SU-DHL-6 (cell line): Measurements from ENCODE around the gene NT5C2.

Source experiments
- H2AFZ ChIP-seq: fragments of 200-600 bp; sonication (generic); 2 replicates; pipeline ENCODE4 v1.6.1; 2014; ENCODE audit warnings: low read depth, mild to moderate bottlenecking, moderate library complexity, mixed read lengths, antibody characterized with exemption, low read length; ENCODE audit not compliant: severe bottlenecking
- H3F3A ChIP-seq: fragments of 200-600 bp; shearing (Covaris generic); 2 replicates; pipeline ENCODE4 v1.6.0; 2016; ENCODE audit warnings: antibody characterized with exemption, mild to moderate bottlenecking; ENCODE audit not compliant: insufficient read depth
- H3K27ac ChIP-seq: fragments of 200-600 bp; sonication (generic); 2 replicates; pipeline ENCODE4 v1.5.1; 2016; ENCODE audit warnings: low read depth, mild to moderate bottlenecking, low read length, moderate library complexity, mixed read lengths
- H3K27me3 ChIP-seq: fragments of 200-600 bp; sonication (generic), shearing (Covaris generic); 2 replicates; pipeline ENCODE4 v1.6.0; 2014; ENCODE audit warnings: mild to moderate bottlenecking, low read length
- H3K36me3 ChIP-seq: fragments of 200-600 bp; sonication (generic); 2 replicates; pipeline ENCODE4 v1.6.1; 2014; ENCODE audit warnings: mild to moderate bottlenecking, low read length, mixed read lengths
- H3K4me2 ChIP-seq: fragments of 300-600, 200-600 bp; shearing (Covaris generic), sonication (generic); 2 replicates; pipeline ENCODE4 v1.6.0; 2014; ENCODE audit warnings: low read length, low read depth, mild to moderate bottlenecking; ENCODE audit not compliant: poor library complexity, severe bottlenecking
- H3K4me3 ChIP-seq: fragments of 200-600 bp; sonication (generic); 2 replicates; pipeline ENCODE4 v1.5.1; 2014; ENCODE audit warnings: antibody characterized with exemption, low read length, mild to moderate bottlenecking, mixed read lengths; ENCODE audit not compliant: insufficient read depth, poor library complexity, severe bottlenecking
- H3K79me2 ChIP-seq: fragments of 200-600 bp; sonication (generic); 2 replicates; pipeline ENCODE4 v1.6.1; 2014; ENCODE audit warnings: mild to moderate bottlenecking, low read length, moderate library complexity; ENCODE audit not compliant: insufficient read depth
- H3K9ac ChIP-seq: fragments of 200-600 bp; sonication (generic); 2 replicates; pipeline ENCODE4 v1.7.0; 2014; ENCODE audit warnings: mild to moderate bottlenecking, low read length
- H3K9me2 ChIP-seq: fragments of 200-600 bp; sonication (generic); replicated peaks from 2 replicates; pipeline ENCODE4 v1.6.1; 2014; ENCODE audit warnings: low read length; ENCODE audit not compliant: insufficient read depth
- H3K9me3 ChIP-seq: fragments of 200-600 bp; sonication (generic); 2 replicates; pipeline ENCODE4 v1.6.1; 2014; ENCODE audit warnings: low read length, mixed read lengths; ENCODE audit not compliant: insufficient read depth
- H4K20me1 ChIP-seq: fragments of 200-600 bp; sonication (generic); 2 replicates; pipeline ENCODE4 v1.6.1; 2014; ENCODE audit warnings: low read depth, mild to moderate bottlenecking, antibody characterized with exemption, low read length, moderate library complexity, mixed read lengths
- CTCF ChIP-seq: fragments of 200-600 bp; sonication (generic); IDR thresholded peaks from one replicate; pipeline ENCODE4 v1.5.1; 2017; ENCODE audit warnings: antibody characterized with exemption, mild to moderate bottlenecking, low read length, moderate library complexity; ENCODE audit not compliant: insufficient read depth, poor library complexity, severe bottlenecking
- EZH2phosphoT487 ChIP-seq: fragments of 200-600 bp; sonication (generic), shearing (Covaris generic); conservative IDR thresholded peaks from 2 replicates; pipeline ENCODE4 v1.6.1; 2018; ENCODE audit warnings: mild to moderate bottlenecking, antibody characterized with exemption, low read length, moderate library complexity, mixed read lengths

NT5C2 gene

GRCh38 chr10:103103989-103104388 lies 89.1 kb downstream of the NT5C2 start:
- H3K9me3 ChIP-seq, result no peaks in the 10 kb centered on the region
- H3F3A ChIP-seq, result no peaks in the 10 kb centered on the region; the same call in 1 of the 2 replicates
- TF ChIP-seq CTCF (no peak), EZH2phosphoT487 (no peak)
- no peak overlapping the region for H3K9ac ChIP-seq
- H3K4me2 ChIP-seq, result no peak overlapping the region
- H4K20me1 ChIP-seq, result no peaks in the 10 kb centered on the region
- no peak overlapping the region for H3K4me3 ChIP-seq
- no peak overlapping the region for H2AFZ ChIP-seq
- H3K79me2 ChIP-seq, result no peaks in the 10 kb centered on the region
- no peak overlapping the region for H3K27ac ChIP-seq
- H3K27me3 ChIP-seq, result no peaks in the 10 kb centered on the region
- peaks cover 24% of the 10 kb centered on the region; the same call in 1 of the 2 replicates for H3K36me3 ChIP-seq
- H3K9me2 ChIP-seq, result no peaks in the 10 kb centered on the region

- no peak overlapping the region for H3K27ac ChIP-seq
- H3K4me3 ChIP-seq, result no peak overlapping the region
- H3K9me2 ChIP-seq, result no peaks in the 10 kb centered on the region
- no peaks in the 10 kb centered on the region; the same call in 1 of the 2 replicates for H3F3A ChIP-seq
- peaks cover 30% of the 10 kb centered on the region; the same call in 1 of the 2 replicates for H3K36me3 ChIP-seq
- no peaks in the 10 kb centered on the region for H4K20me1 ChIP-seq
- no peak overlapping the region for H3K4me2 ChIP-seq
- no peak overlapping the region for H2AFZ ChIP-seq
- no peaks in the 10 kb centered on the region for H3K9me3 ChIP-seq
- H3K27me3 ChIP-seq, result no peaks in the 10 kb centered on the region
- no peaks in the 10 kb centered on the region for H3K79me2 ChIP-seq
- TF ChIP-seq CTCF (no peak), EZH2phosphoT487 (no peak)
- H3K9ac ChIP-seq, result no peak overlapping the region
Observed at GRCh38 chr10:103102195-103102594, 90.9 kb downstream of the NT5C2 start.

GRCh38 chr10:103100620-103101019 lies 92.5 kb downstream of the NT5C2 start:
- H3K4me2 ChIP-seq, result no peak overlapping the region
- no peaks in the 10 kb centered on the region for H3K9me2 ChIP-seq
- no peak overlapping the region for H3K27ac ChIP-seq
- H2AFZ ChIP-seq, result no peak overlapping the region
- peaks cover 30% of the 10 kb centered on the region; the same call in 1 of the 2 replicates for H3K36me3 ChIP-seq
- no peaks in the 10 kb centered on the region for H4K20me1 ChIP-seq
- H3K9ac ChIP-seq, result no peak overlapping the region
- no peaks in the 10 kb centered on the region; the same call in 1 of the 2 replicates for H3F3A ChIP-seq
- H3K9me3 ChIP-seq, result no peaks in the 10 kb centered on the region
- TF ChIP-seq EZH2phosphoT487 (no peak), CTCF (no peak)
- H3K79me2 ChIP-seq, result no peaks in the 10 kb centered on the region
- no peaks in the 10 kb centered on the region for H3K27me3 ChIP-seq
- no peak overlapping the region for H3K4me3 ChIP-seq
